Fibroblast of skin of left biceps (primary cell): ENCODE data around the gene KCND3.

ENCODE experiments used
- DNase-seq, 2 experiments: peaks; one replicate each; pipeline ENCODE4 v3.0.0-alpha.2; 2013; ENCODE audit warnings: low read depth in 2 of 2

Gene KCND3

DNA sequence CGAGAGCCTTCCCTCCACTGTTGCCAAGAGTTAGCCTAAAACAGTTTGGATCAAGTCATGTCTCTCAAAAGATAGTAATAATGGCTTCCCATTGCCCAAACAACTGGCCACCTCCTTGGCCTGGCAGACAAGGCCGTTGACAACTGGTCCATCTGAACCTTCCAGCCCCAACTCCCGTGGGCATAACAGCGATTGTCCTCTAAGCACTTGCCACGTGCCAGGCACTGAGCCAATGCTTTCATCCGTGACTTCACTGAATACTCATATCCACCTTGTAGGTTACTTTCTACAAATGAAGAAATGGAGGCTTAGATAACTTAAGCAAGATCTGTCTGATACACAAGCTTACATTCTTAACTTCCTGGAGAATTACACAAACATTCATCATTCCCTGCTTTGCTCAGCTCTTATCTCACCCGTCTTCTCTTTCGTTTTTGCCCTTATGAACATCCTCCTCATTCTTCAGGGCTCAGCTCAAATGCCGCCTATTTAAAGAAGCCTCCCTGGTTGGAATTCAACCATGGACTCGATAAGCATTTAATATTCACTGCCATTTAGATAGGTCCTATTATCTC is 106.4 kb downstream of the KCND3 start:
- no peak for DNase-seq

DNA sequence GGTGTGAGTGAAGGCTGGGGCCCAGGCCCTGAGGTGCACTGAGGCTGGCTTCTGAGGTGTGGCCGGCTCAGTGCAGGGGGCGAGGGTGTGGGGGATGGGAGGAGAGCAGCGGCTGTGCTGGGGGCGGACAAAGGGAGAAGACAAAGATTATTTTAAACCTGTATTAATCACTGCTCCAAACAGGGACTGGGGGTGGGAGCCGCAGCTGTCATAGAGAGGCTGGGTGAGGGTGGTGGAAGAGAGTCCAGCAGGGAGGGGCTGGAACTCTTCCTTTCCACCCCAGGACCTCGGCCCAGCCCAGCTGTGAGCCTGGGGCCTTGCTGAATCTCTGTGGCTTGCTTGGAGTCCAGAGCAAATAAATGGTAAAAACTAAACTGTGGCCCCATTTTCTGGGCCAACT is 106.9 kb downstream of the KCND3 start:
- no peak for DNase-seq

DNA sequence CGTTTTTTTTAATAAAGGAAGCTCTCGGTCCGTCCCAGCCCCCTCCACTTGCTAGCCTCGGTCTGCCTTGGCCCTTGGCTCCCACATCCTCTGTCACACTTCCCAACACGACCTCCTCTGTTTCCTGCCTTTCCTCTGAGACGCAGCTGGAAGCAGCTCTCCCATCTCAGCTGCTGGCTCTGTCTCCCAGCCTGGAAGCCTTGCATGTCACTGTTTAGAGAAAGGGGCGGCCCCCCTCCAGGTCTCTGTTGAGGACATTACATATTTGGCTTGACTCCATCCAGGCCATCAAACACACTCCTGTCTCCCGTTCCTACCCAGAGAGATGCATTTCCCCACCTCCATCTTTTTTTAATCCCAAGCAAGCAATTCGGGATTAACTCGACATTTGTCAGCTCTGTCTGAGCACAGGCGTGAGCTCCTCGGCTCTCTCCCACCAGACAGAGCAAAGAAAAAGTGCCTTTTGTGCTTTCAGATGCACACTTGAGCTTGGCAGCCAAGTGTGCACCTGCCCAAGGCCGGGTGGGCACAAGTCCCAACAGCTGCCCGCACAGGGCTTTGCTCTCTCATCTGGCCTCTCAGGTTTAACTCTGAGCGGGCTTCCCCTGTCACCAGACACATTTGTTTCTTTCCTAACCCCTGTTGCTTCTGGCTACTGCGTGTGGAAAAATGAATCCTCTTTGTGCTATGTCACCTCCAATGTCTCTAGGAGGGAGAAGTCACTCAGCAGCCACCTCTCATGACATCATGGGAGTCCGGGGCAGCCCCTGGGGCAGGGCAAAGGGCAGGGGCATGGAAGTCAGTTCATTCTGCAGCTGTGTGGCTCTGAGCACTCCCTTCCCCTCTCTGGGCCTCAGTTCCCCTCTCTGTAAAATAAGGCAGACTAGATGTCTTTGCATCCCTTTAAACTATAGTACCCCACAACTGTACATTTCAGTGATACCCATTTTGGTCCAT is 108.3 kb downstream of the KCND3 start:
- DNase-seq: no peak

DNA sequence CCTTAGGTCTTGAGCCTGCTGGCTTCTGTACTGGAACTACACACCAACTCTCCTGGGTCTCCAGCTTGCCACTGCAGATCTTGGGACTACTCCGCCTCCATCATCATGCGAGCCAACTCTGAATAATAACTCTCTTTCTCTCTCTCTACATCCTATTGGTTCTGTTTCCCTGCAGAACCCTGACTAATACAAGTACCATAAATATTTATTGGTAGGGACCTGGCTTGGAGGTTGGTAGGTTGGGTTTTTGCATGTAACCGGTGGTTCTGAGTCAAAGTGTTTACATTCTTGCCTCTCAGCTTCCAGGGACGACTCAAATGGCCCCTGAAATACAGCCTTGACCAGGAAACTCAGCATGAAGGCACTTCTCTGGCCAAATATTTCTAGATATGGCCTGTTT is 110.4 kb downstream of the KCND3 start:
- DNase-seq: no peak

DNA sequence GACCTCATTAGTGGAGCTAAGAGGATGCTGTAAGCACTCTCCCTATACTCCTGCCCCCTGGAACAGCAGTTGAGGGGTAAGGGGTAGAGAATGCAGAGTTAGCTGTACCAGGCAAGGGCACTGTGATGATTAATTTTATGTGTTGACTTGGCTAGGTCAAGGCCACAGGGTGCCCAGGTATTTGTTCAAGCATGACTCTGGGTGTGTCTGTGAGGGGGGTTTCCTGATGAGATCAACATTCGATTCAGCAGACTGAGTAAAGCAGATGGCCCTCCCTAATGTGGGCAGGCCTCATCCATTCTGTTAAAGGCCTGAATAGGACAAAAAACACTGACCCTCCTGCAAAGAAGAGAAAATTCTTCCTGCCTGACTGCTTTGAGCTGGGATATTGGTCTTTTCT is 110.8 kb downstream of the KCND3 start:
- DNase-seq: no peak

DNA sequence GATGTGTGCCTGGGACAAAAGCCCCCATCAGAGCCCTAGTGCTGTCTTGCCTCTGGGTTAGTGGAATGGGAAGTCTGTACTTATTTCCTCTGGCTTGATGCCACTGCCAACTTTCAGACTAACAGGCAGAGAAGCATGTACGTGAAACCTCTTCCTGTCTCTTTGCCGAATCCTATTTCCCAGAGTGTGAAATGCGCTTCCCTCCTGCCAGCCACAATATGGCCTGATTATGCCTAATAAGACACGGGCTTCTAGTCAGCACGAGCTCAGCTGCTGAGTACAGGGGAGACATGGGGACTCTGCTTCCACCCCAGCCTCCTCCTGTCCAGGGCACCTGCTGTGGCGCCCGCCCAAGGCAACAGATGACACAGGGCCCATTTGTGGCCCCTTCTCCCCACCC is 111.4 kb downstream of the KCND3 start:
- DNase-seq: no peak

DNA sequence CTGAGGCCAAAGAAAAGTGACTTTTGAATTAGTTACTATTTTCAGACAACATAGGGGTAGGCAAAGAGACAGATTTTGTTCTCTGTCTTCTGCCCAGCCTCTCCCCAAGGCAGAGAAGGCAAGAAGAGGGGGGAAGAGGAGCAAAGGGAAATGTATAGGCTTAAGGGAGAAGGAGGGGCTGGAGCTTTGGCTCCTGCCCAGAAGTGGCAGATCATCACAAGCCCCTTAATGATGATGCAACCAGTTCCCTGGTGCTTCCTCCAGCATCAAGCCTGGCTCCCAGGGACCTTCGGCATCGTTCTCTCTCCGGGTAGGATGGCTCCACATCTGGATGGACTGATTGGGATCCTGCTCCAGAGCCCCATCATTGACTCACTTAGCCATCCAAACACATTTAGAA is 112.8 kb downstream of the KCND3 start:
- DNase-seq: no peak

DNA sequence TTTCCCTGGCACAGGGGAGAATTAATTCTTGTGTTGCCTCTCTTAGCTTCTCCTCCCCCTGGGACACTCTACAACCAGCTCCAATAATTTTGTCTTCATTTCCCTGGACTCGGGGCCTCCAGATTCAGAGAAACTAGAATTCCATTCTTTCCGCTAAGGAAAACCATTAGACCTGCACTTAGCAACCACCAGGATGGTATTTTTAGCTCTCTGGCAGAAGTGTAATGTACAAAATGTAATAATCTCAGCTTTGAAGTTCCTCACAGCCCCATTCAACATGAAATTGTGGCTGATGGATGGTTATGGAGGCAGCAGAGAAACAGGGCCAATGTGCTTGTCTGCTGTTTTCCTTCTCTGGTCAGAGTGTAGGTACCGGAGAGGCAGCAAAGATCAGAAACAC is 113.8 kb downstream of the KCND3 start:
- no peak for DNase-seq

DNA sequence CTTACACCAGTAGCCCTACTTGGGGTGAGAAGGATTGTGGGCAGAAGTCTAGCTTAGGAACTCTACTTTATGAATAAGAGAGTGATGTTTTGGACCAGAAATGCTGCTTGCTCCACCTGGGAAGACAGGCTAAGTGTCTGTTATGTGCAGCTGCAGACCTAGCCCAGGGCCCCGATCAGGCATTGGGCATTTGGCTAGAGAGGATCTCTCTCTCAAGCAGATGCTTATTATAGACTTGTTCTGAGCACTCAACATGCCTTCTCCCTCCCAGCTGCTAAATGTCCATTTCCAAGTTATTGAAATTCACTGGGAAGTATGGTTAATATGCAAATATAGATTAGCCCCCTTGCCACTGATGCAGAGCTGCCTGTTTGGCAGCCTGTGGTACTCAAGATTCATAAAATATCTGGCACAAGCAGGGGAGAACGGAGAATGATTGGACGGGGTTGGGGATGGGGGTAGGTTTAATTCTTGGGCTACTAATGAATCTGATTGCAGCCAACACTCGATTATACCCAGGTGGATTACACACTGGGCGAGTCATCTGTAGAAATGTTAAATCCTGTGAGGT is 115.9 kb downstream of the KCND3 start:
- DNase-seq: no peak

DNA sequence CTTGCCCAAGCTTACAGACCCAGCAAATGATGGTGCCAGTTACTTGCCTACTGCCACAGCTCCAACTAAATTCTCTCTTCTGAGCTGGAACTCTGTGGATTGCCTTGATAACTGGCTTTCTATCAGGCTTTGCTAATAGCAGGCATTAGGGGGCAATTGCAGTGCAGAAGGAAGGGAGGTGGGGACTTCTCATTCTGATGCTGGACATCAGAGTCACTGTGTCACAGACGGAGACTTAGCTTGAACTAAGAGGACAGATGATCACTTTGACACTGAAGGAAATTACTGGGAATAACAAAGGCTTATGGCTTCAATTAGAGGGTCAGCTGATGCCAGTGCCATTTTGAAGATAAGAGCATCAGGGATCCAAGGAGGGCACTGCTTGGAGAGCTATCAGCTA is 119.3 kb downstream of the KCND3 start:
- DNase-seq: no peak

DNA sequence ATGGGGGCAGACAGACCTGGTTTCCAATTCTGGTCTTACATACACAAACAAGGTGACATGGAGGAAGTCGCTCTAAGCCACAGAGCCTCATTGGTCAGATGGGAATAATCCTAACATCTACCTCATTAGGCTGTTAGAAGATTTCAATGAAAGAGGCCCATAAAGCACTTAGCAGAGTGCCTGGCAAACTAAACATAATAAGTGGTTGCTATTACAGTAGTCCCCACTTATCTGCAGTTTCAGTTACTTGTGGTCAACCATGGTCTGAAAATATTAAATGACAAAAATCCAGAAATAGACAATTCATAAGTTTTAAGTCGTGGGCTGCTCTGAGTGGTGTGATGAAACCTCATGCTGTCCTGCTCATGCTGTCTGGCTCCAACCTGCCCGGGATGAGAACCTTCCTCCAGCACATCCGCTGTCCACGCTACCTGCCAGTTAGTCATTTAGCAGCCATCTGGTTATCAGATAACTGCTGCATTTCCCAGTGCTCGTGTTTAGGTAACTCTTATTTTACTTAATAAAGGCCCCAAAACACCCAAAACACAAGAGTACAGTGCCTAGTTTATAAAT is 121.5 kb downstream of the KCND3 start:
- no peak for DNase-seq

DNA sequence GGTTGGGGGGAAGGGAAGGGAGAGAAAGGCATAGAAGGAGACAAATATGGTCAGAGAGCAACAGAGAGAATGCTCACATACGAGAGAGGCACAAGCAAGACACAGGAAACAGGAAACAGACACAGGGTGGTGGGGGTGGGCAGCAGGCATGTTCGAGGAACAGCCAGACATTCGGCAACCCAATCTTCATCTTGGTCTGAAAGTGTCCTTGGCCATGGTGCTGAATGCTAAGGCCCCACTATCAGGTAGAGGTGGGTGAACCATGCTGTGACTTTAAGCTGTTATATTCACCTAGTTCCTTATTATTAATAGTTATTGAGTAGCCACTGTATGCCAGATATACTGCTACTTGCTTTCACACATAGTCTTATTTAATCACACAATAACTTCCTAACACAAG is 124.6 kb downstream of the KCND3 start:
- DNase-seq: no peak

DNA sequence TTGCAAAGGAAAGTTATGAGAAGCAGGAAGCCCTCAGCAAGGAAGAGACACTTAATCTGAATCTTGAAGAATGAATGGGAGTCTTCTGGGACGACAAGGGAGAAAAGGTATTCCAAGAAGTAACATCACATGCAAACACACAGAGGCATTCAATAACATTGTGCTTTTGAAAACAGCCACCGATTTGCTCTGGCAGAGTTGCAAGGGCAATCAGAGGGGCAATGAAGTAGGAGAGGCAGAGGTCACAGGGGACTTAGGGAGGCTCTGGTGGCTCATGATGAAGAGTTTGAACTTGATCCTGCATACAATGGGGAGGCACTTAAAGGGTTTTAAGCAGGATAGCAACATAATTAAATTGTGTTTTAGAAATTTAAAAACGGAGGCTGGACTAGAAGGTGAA is 126.1 kb downstream of the KCND3 start:
- no peak for DNase-seq

DNA sequence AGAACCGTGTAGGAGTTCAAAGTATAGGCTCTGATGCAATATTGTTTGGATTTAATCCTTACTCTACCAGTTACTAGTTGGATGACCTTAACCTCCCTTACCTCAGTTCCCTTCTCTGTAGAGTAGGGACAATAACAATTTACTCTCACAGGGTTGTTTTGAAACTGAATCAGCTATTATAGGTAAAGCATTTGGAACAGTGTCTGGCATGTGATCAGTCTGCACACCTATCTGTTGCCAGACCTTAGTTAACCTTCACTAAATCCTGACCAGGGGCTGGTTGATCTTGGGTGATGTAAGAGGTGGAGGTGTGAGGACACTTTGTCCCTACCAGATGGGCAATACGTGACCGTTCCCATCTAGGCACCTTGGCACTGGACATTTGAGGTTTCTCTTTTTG is 126.9 kb downstream of the KCND3 start:
- no peak for DNase-seq

DNA sequence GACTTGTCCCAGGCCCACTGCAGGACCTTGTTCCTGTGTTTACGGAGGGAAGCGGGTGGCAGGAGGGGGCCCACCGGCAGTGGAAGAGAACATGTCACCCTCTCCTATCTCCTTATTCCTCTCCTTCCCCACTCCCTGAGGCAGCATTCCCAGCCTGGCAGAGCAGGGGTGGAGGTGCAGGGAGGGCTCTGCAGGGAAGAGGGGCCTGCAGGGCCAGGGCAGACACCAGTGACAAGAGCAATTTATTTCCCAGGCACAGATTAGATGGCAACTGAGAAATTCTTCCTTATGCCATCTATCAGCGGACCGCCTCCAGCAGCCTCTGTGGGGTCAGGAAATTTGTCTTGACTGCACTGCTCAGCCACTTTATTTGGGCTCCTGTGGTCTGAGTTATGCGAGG is 127.9 kb downstream of the KCND3 start:
- DNase-seq: no peak

DNA sequence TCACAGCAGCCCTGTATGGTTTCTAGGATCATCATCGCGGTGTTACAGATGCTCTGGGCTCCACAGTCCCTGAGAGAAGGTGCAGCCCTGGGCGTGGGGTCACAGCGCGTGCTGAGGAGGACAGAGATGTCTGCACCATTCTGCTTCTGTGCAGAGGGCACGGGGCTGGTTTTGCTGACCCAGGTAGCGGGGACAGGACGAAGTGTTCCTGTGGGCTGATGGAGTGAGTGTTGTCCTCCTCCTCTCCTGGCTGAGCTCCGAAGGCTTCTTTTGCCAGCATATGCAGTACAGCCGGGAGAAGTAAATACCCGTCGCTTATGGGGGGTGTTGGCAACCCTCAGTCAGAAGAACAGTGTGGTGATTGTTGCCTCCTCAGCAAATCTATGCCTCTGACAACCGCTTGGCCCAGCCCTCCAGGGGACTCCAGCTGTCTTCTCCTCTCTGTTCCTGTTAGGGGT is 132.2 kb downstream of the KCND3 start:
- DNase-seq: no peak

DNA sequence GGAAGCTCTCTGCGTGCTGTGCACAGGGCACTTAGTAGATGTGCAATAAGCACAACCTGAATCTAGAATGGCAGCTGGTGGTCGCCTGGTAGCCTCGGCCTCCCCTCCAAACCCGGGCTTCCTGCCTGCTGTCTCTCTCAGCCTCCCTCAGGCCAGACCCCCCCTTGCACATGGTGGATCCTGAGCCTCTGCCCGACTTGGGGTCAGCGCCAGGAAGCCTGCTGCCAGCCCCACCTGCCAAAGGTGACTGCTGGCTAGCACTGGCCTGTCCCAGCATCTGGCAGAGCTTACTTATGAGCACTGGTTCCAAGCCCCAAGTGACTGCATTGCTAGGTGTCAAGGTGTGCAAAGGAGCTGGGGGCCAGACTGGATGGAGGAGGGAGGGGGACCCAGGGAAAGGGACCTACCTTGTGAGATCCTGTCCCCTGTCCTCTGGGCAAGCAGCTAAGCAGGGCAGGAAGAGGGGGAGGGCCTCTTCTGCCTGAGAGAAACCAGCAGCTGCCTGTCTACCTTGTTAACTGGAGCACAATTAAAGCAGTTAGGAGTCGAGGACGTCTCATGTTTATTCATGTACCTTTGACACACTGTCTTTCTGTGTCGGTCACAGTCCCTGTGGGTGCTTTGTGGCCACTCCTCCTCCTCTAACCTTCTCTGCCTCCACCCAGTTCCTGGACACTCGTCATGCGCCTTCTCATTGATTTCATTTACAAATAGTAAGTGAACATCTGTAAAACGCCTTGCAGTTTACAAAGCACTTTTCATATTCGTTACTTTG is 132.9 kb downstream of the KCND3 start:
- DNase-seq: no peak

DNA sequence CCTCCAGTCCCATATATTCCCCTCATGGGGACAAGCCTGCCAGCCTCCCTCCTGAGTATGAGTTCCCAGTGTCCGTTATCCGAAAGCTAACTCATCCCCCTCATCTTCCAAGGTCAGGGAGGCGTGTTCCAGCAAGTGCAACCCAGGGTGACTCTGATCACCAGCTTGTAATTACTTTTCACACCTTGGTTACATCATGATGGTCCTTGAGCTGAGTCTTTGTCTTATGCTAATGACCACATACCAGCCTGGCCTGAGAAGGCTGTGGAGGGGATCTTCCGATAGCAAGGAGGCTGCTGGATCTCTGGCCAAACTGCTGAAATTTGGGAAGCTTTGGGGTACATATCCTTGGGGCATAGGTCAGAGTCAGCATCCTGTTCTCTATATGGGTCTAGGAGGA is 134.2 kb downstream of the KCND3 start:
- no peak for DNase-seq

DNA sequence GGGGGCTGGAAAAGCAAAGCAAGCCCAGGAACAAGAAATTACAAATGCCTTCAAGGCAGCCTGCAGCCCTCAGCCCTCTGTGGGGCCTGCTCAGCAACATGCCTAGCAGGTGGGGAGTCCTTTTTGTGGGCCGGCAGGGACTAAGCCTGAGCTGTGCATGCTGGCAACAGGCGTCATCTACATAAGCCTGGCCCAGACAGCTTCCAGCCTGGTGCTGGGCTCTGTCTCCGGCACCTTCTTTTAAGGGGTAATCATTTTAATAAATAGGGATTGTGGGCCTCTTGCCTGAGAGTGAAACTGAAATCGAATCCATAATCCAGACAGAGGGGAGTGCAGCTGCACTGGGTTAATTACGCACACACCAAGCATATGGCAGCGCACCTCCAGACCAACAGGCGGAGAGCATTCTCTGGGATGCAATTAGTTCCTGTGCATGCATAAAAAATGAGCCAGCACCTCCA is 137.2 kb downstream of the KCND3 start:
- DNase-seq: no peak

DNA sequence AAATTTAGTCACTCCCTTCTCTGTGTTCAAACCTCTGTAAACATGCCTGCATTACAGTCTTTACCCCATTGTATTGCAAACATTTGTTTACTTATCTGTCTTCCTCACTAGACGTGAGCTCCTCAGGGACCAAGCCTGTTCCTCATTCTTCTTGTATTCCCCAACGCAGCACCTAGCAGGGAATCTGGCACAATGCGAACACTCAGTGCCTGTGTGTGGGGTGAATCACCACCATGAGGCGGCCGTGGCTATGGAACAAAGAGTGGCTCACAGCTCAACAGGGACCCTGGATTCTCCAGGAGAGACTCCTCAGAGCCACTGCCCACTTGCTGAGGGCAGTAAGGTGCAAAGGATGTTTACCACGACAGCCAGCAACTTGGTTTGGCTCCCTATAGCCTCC is 137.9 kb downstream of the KCND3 start:
- no peak for DNase-seq

DNA sequence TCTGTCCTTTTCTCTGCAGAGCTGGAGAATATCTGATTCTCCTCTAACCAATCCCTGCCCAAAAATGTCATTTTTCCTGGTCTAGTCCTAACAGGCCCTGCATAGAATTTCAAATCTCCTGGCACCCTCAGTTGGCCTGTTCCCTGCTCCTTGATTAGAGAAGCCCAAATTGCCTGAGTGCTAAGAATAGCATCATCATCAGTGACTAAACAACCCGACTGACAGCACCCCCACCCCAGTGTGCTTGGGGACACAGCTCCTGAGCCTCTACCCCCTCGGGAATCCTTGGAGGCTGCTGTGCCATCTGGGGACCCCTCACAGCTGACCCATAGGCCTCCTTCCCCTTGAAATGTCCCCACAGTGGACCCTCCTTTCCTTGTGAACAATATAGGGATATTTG is 139.4 kb downstream of the KCND3 start:
- no peak for DNase-seq
